ENCODE results near the gene MCU.
"Not testable (repeated sequence)": the region's sequence is repeated elsewhere in the genome, so short reads cannot be mapped to it uniquely, and the experiment has no call there.

The MCU gene

GRCh38 chr10:72911758-72912157 lies 219.8 kb downstream of the MCU start:
- DNase-seq, result no peak

GRCh38 chr10:72912736-72913135 lies 220.8 kb downstream of the MCU start:
- no peak for DNase-seq

- no peak for DNase-seq
These were observed 221.3 kb downstream of the MCU start for GRCh38 chr10:72913287-72913686.

GRCh38 chr10:72917201-72917600 lies 225.3 kb downstream of the MCU start:
- not testable (repeated sequence) for DNase-seq

GRCh38 chr10:72917803-72918332 lies 225.9 kb downstream of the MCU start:
- not testable (repeated sequence) for DNase-seq

- DNase-seq, result no peak
These were observed 226.4 kb downstream of the MCU start for GRCh38 chr10:72918352-72918751.

- not testable (repeated sequence) for DNase-seq
These were observed 229.3 kb downstream of the MCU start for GRCh38 chr10:72921147-72921683.

- no peak for DNase-seq
These were observed 232.4 kb downstream of the MCU start for GRCh38 chr10:72924351-72924750.

- no peak for DNase-seq
These were observed 234.1 kb downstream of the MCU start for GRCh38 chr10:72925951-72926465.

GRCh38 chr10:72927485-72927884 lies 235.5 kb downstream of the MCU start:
- DNase-seq, result no peak

- DNase-seq, result no peak
These were observed 236.9 kb downstream of the MCU start for GRCh38 chr10:72928798-72929197.

- DNase-seq, result no peak
These were observed 238.3 kb downstream of the MCU start for GRCh38 chr10:72930276-72930675.

- no peak for DNase-seq
These were observed 240.5 kb downstream of the MCU start for GRCh38 chr10:72932259-72933015.

- DNase-seq, result no peak
These were observed 243.4 kb downstream of the MCU start for GRCh38 chr10:72935361-72935760.
